HT-29 (cell line): ENCODE data around the gene CREBRF. TPM values are rescaled to one million over a fixed set of nuclear protein-coding genes. Genes with fewer than 3 reads are reported as not detected.
"Not testable (repeated sequence)": the region's sequence is repeated elsewhere in the genome, so short reads cannot be mapped to it uniquely, and the experiment has no call there.

Experiments
- DNase-seq: peaks from one replicate; pipeline ENCODE4 v3.0.0-alpha.2; 2015; ENCODE audit warnings: low spot score
- total RNA-seq: library from RNA; depleted of rRNA; stranded (reverse); fragments of >200 nt; shearing (Covaris generic); gene quantifications from 2 replicates; pipeline ENCODE4 v1.2.3, GENCODE V29; 2014

Gene CREBRF
- total RNA-seq, 1 experiment from 2014 or later = 6.0 TPM

- DNase-seq = no peak
Measured at GRCh38 chr5:173035904-173036707, 20.0 kb upstream of the CREBRF start.

GRCh38 chr5:173039188-173039587, 17.0 kb upstream of the CREBRF start:
- DNase-seq = no peak

GRCh38 chr5:173039964-173040363, 16.2 kb upstream of the CREBRF start:
- DNase-seq = no peak

GRCh38 chr5:173041881-173042762, 14.0 kb upstream of the CREBRF start:
- DNase-seq = no peak

- DNase-seq = no peak
Measured at GRCh38 chr5:173042763-173043107, 13.4 kb upstream of the CREBRF start.

- DNase-seq = no peak
Measured at GRCh38 chr5:173045474-173045873, 10.7 kb upstream of the CREBRF start.

- not testable (repeated sequence) for DNase-seq
Measured at GRCh38 chr5:173047096-173047837, 8.9 kb upstream of the CREBRF start.

GRCh38 chr5:173047838-173048105, 8.4 kb upstream of the CREBRF start:
- no peak for DNase-seq

- DNase-seq = no peak
Measured at GRCh38 chr5:173050791-173051190, 5.4 kb upstream of the CREBRF start.

- DNase-seq = no peak
Measured at GRCh38 chr5:173051746-173052145, 4.4 kb upstream of the CREBRF start.

GRCh38 chr5:173053041-173053440, 3.1 kb upstream of the CREBRF start:
- no peak for DNase-seq

- DNase-seq = no peak
Measured at GRCh38 chr5:173055042-173055721, 970 bp upstream of the CREBRF start.

GRCh38 chr5:173055722-173055982, 500 bp upstream of the CREBRF start:
- DNase-seq = no peak

- DNase-seq = no peak
Measured at GRCh38 chr5:173056783-173057061, 570 bp downstream of the CREBRF start.

- peak; percentile 99 for DNase-seq
Measured at GRCh38 chr5:173057062-173057924, 1.1 kb downstream of the CREBRF start.

GRCh38 chr5:173062141-173062540, 6.0 kb downstream of the CREBRF start:
- no peak for DNase-seq

- no peak for DNase-seq
Measured at GRCh38 chr5:173065155-173065554, 9.0 kb downstream of the CREBRF start.

GRCh38 chr5:173069671-173070070, 13.5 kb downstream of the CREBRF start:
- DNase-seq = no peak

GRCh38 chr5:173075137-173075843, 19.1 kb downstream of the CREBRF start:
- DNase-seq = no peak

GRCh38 chr5:173075970-173076369, 19.8 kb downstream of the CREBRF start:
- no peak for DNase-seq

- not testable (repeated sequence) for DNase-seq
Measured at GRCh38 chr5:173076471-173076870, 20.3 kb downstream of the CREBRF start.
